Adrenal gland (tissue), 5 donors: ENCODE measurements around the gene SKOR2.

Source experiments
- CTCF ChIP-seq, 6 experiments: fragments of 450-650 bp in 4 of 6; fragments of 200-600 bp in 2 of 6; sonication (generic) in 1 of 6; IDR thresholded peaks; 1 replicate in 5 of 6; 2 replicates in 1 of 6; pipeline versions ENCODE4 v1.5.1 to v1.8.0; 2016 to 2021; ENCODE audit warnings: antibody characterized with exemption in 6 of 6, mild to moderate bottlenecking in 2 of 6, moderate library complexity in 1 of 6
- POLR2A ChIP-seq, 2 donors: fragments of 450-650 bp; IDR thresholded peaks; one replicate each; pipeline ENCODE4 v1.6.1; 2017; ENCODE audit warnings: antibody characterized with exemption in 2 of 2, mild to moderate bottlenecking in 2 of 2, moderate library complexity in 1 of 2
- donor health status: DM: no; HTN: no; CAD: no.

DNA sequence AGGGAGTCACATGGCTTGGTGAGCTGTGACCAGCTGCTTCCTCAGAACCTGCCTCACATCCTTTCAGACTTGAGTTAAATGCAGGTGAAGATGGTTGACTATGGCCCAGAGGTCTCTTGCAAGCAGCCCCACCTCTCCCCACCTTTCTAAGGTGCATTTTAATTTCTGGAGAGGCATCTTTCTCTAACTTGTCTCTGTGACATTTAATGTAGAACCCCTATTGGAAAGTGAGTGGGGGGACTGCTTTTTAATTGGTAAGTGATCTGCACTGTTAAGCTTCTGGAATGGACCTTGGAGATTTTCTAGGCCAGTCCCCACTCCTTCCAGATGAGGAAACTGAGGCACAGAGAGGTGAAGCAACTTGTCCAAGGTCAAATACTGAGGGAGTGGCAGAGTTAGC lies 37.3 kb upstream of the SKOR2 start:
- no peak for TF ChIP-seq POLR2A (IDR thresholded peaks at IDR 0.05)
- TF ChIP-seq CTCF (IDR thresholded peaks at IDR 0.05): no peak
